ENCODE data around the gene CUBN. TPM values are rescaled to one million over a fixed set of nuclear protein-coding genes. Genes with fewer than 3 reads are reported as not detected.
"Not testable (repeated sequence)": the region's sequence is repeated elsewhere in the genome, so short reads cannot be mapped to it uniquely, and the experiment has no call there.

Gene CUBN
- total RNA-seq, 2 experiments from 2014 or later: 0.25 to 0.43 TPM

DNA sequence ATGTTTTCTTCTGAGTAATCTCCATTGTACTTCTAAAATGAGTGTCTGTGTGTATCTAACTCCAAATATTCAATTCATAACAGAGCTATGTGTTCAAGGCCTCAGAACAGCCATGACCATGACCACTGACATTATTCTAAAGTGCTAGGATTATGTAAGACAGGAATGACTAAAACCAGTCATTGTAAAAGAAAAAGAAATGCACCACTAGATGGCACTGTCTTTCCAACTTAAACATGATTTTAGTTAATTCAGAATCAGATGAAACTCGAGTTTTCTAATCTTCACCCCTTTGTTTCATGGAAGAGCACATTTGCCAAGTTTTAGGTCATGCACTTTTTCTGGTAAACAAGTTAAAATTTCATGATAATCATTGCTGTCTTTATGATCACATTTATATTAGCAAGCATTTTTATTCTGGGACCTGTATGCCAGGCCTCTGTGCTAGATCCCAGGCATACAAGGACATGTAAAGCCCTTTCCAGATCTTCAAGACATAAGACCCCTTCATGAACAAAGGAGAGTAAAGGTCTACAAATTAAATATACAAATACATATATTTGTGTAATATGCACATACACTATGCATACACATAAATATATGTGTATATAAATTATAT lies 286.2 kb downstream of the CUBN start:
- Mint-ChIP-seq H3K36me3 (ENCODE audit: low read depth) (no peaks in the 10 kb centered on the region), H3K9me3 (ENCODE audit: low read depth) (no peaks in the 10 kb centered on the region), H3K27me3 (no peaks in the 10 kb centered on the region), H3K4me3 (no peak overlapping the region), H3K27ac (no peak overlapping the region), H3K4me1 (peaks cover 6% of the 10 kb centered on the region)
- DNase-seq: no peak
- ATAC-seq: peak; percentile 78
- intact Hi-C loops (cut with DNase I, micrococcal nuclease): loop anchor here (1.0 to 5.0 kb wide), 7 partner anchors 15 to 589 kb away; no protein-coding TSS in a partner anchor
- ChIA-PET CTCF (interaction anchor here (0.5 to 2.3 kb wide), 11 partner anchors 14 to 434 kb away, joined by 3 to 16 read pairs (median 3); no protein-coding TSS in a partner anchor), POLR2A (interaction anchor here (0.7 kb wide), 1 partner anchor 399 kb away, joined by 4 read pairs; no protein-coding TSS in a partner anchor)

DNA sequence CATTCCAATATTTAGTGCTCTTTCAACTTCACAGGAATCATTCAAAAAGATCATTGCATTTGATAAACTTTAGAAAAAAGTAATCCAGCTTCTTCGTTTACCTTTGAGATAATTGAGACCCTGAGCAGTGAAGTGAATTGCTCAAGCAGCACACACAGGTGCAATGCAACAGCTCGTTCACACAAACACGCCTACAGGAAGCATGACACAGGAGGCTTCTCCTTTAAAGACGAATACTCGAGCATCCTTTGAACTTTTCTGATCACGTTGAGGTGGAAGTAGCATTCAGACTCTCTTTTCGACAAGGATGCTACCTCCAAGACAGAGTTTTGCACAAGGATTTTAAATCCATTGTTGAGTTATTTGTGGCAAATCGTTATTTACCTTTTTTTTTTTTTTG lies 294.4 kb downstream of the CUBN start:
- no peaks in the 10 kb centered on the region for H3K27me3 Mint-ChIP-seq
- no peaks in the 10 kb centered on the region for H3K9me3 Mint-ChIP-seq (ENCODE audit: low read depth)
- H3K27ac Mint-ChIP-seq: no peak overlapping the region
- intact Hi-C loops (cut with DNase I, micrococcal nuclease): no loop called here
- ChIA-PET POLR2A (interaction anchor here (0.6 to 0.7 kb wide), 2 partner anchors 70 to 997 kb away, joined by 4 to 14 read pairs; no protein-coding TSS in a partner anchor), CTCF (interaction anchor here (0.8 to 2.5 kb wide), 4 partner anchors 9 to 422 kb away, joined by 3 to 8 read pairs (median 5); no protein-coding TSS in a partner anchor)
- H3K36me3 Mint-ChIP-seq (ENCODE audit: low read depth): no peaks in the 10 kb centered on the region
- H3K4me1 Mint-ChIP-seq: peaks cover 5% of the 10 kb centered on the region
- peak; percentile 57 for DNase-seq
- peak overlapping the region; percentile 34 for H3K4me3 Mint-ChIP-seq
- peak; percentile 90 for ATAC-seq

DNA sequence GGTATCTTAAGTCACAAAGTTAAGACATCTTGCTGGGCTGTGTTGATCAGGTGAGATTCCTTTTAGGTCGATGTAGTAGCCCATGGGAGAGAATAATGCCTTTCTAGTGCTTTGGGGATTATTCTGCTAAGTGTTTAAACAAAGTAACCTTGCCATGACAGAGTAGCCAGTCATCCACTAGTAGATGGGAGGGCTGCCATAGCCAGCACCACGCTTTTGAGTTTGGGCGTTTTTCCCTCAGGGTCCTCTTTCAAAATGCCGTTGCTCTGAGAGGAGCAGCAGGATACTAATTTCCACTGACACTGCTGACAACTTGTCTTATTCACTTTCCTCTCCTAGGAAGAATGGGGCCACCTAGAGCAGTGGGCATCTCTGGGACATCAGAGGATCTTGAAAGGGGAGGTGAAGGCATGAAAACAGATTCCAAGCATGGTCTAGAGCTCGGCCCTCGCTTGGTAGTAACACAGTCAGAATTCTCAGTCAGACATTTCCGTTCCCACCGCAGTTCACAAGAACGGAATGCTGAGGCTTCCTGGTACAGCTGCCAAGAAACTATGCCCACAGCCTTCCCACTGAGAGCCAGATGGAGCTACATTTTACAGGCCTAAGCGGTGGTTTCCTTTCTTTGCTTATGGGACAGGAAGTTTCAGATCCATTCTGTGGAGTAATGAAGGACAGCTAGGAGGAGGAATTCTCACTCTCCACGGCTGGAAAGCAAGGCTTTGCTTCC lies 297.1 kb downstream of the CUBN start:
- no peaks in the 10 kb centered on the region for H3K27me3 Mint-ChIP-seq
- H3K4me3 Mint-ChIP-seq: no peak overlapping the region
- no peaks in the 10 kb centered on the region for H3K9me3 Mint-ChIP-seq (ENCODE audit: low read depth)
- intact Hi-C loops (cut with DNase I, micrococcal nuclease): no loop called here
- H3K4me1 Mint-ChIP-seq: peaks cover 7% of the 10 kb centered on the region
- DNase-seq: no peak
- ChIA-PET CTCF (interaction anchor here (0.6 to 1.1 kb wide), 2 partner anchors 15 to 40 kb away, joined by 3 to 4 read pairs; no protein-coding TSS in a partner anchor), POLR2A (no interaction called here)
- H3K27ac Mint-ChIP-seq: no peak overlapping the region
- H3K36me3 Mint-ChIP-seq (ENCODE audit: low read depth): no peaks in the 10 kb centered on the region
- no peak for ATAC-seq

DNA sequence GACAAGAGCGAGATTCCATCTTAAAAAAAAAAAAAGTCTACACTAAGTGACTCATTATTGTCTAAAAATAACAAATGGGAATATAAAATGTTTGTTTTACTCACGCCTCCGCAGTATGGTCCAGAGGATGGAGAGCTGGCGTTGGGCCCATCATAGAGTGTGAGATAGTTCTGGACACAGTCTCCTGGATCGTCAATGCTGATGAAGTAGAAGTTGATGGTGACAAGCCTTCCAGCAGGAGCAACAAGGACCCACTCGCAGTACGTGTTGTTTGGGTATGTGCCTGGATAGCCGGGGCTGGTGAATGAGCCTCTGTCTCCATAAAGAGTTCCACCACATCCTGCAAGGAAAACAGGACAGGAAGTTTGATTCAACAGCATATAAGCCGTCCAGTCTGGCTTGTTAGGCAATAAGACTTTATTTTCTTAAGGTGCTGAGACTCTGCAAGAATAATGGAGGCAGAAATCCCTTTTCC lies 300.9 kb downstream of the CUBN start:
- Mint-ChIP-seq H3K27me3 (no peaks in the 10 kb centered on the region), H3K4me3 (no peak overlapping the region), H3K27ac (no peak overlapping the region), H3K36me3 (ENCODE audit: low read depth) (peaks cover 3% of the 10 kb centered on the region), H3K4me1 (peaks cover 2% of the 10 kb centered on the region), H3K9me3 (ENCODE audit: low read depth) (no peaks in the 10 kb centered on the region)
- no peak for DNase-seq
- intact Hi-C loops (cut with DNase I, micrococcal nuclease): loop anchor here (1.0 to 10.0 kb wide), 6 partner anchors 15 to 914 kb away; partner anchors contain the start of gene HACD1 (in 1 of the 2)
- ATAC-seq: no peak
- ChIA-PET CTCF (interaction anchor here (0.6 to 1.0 kb wide), 7 partner anchors 24 to 1698 kb away, joined by 3 to 7 read pairs (median 4); no protein-coding TSS in a partner anchor), POLR2A (no interaction called here)

DNA sequence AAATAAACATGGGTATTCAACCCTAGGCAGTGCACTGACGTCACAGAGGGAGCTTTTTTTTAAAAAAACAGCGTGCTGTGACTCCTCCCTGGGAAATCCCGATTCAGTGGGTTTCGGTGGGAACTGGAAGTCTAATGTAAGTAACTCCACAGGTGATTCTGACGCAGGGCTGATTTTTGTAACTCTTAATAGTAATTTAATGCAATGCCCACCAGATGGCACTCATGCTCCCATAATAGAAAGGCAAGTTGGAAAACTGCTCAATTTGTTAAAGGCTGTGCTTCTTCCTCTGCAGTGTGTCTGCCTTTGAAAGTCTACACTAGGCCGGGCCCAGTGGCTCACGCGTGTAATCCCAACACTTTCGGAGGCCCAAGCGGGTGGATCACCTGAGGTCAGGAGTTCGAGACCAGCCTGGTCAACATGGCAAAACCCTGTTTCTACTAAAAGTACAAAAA lies 301.5 kb downstream of the CUBN start:
- Mint-ChIP-seq H3K36me3 (ENCODE audit: low read depth) (peaks cover 6% of the 10 kb centered on the region), H3K27ac (no peak overlapping the region), H3K4me3 (no peak overlapping the region), H3K9me3 (ENCODE audit: low read depth) (no peaks in the 10 kb centered on the region), H3K4me1 (peaks cover 2% of the 10 kb centered on the region), H3K27me3 (no peaks in the 10 kb centered on the region)
- DNase-seq: peak; percentile 77
- CTCF ChIA-PET: interaction anchor here (0.6 to 1.5 kb wide), 12 partner anchors 10 to 1697 kb away, joined by 3 to 8 read pairs (median 4); partner anchors contain the start of gene RSU1
- ATAC-seq: peak; percentile 95
- POLR2A ChIA-PET: no interaction called here
- intact Hi-C loops (cut with DNase I, micrococcal nuclease): loop anchor here (1.0 to 10.0 kb wide), 6 partner anchors 15 to 915 kb away; partner anchors contain the start of gene HACD1 (in 1 of the 2)

DNA sequence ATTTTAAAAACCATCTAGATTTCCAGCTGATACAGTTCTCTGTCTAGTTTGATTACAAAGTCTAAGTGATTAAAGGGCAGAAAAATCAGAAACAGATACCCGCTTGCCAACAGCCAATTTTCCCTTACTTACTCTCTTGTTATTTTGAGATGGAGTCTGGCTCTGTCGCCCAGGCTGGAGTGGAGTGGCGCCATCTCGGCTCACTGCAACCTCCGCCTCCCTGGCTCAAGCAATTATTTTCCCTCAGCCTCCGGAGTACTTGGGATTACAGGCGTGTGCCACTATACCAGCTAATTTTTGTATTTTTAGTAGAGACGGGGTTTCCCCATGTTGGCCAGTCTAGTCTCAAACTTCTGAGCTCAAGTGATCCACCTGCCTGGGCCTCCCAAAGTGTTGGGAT lies 302.1 kb downstream of the CUBN start:
- intact Hi-C loops (cut with DNase I, micrococcal nuclease): loop anchor here (5.0 to 10.0 kb wide), 2 partner anchors 600 to 787 kb away; partner anchors contain the start of gene HACD1 (in 1 of the 2)
- H3K27ac Mint-ChIP-seq; POLR2A ChIA-PET; H3K4me3 Mint-ChIP-seq; H3K27me3 Mint-ChIP-seq; DNase-seq; H3K9me3 Mint-ChIP-seq (ENCODE audit: low read depth); H3K36me3 Mint-ChIP-seq (ENCODE audit: low read depth); ATAC-seq; H3K4me1 Mint-ChIP-seq: not testable (repeated sequence)
- CTCF ChIA-PET: interaction anchor here (0.7 to 1.5 kb wide), 5 partner anchors 10 to 1310 kb away, joined by 3 to 8 read pairs (median 5); partner anchors contain the start of gene RSU1

DNA sequence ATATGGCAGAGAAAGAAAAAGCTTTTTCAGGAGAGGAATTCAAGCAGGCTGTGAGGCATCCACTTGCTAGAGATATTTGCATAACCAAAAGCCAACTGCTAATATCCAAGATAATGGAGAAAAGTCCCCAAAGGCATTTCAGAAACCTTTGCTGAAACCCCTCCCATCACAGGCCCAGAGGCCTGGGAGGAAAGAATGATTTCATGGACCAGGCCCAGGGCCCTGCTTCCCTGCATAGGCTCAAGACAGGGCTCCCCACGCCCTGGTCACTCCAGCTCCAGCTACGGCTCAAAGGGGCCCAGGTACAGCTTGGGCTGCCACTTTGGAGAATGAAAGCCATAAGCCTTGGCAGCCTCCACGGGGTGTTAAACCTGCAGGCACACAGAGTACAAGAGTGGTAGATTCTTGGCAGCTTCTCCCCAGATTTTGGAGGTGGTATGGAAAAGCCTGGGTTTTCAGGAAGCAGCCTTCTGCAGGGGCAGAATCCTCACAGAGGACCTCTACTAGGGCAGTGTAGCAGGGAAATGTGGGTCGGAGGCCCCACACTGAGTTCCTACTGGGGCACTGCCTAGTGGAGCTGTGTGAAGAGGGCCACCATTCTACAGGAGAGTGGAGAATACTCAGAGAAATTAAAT lies 306.8 kb downstream of the CUBN start:
- CTCF ChIA-PET: interaction anchor here (1.1 to 1.8 kb wide), 2 partner anchors 13 to 15 kb away, joined by 3 to 5 read pairs; no protein-coding TSS in a partner anchor
- no peak for DNase-seq
- Mint-ChIP-seq H3K27ac (no peak overlapping the region), H3K4me3 (no peak overlapping the region), H3K36me3 (ENCODE audit: low read depth) (peaks cover 13% of the 10 kb centered on the region), H3K27me3 (no peaks in the 10 kb centered on the region), H3K4me1 (peaks cover 8% of the 10 kb centered on the region), H3K9me3 (ENCODE audit: low read depth) (peaks cover 10% of the 10 kb centered on the region)
- intact Hi-C loops (cut with DNase I, micrococcal nuclease): loop anchor here in 1 of 2 experiments (10.0 kb wide), 1 partner anchor 792 kb away; the partner anchor contains the start of gene HACD1
- no peak for ATAC-seq
- POLR2A ChIA-PET: no interaction called here

DNA sequence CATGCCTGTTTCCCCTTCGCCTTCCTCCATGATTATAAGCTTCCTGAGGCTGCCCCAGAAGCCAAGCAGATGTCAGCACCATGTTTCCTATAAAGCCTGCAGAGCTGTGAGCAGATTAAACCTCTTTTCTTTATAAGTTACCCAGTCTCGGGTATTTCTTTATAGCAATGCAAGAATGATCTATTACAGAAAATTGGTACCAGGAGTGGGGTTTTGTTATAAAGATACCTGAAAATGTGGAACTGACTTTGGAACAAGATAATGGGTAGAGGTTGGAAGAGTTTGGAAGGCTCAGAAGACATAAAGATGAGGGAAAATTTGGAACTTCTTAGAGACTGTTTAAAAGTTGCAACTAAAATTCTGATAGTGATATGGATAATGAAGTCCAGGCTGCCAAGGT lies 307.6 kb downstream of the CUBN start:
- no peak overlapping the region for H3K27ac Mint-ChIP-seq
- no peak overlapping the region for H3K4me3 Mint-ChIP-seq
- H3K27me3 Mint-ChIP-seq: no peaks in the 10 kb centered on the region
- intact Hi-C loops (cut with DNase I, micrococcal nuclease): loop anchor here in 1 of 2 experiments (10.0 kb wide), 1 partner anchor 793 kb away; the partner anchor contains the start of gene HACD1
- ChIA-PET CTCF (interaction anchor here (0.6 to 1.5 kb wide), 5 partner anchors 11 to 1773 kb away, joined by 3 to 4 read pairs (median 3); no protein-coding TSS in a partner anchor), POLR2A (no interaction called here)
- peaks cover 13% of the 10 kb centered on the region for H3K36me3 Mint-ChIP-seq (ENCODE audit: low read depth)
- no peak for DNase-seq
- peaks cover 6% of the 10 kb centered on the region for H3K4me1 Mint-ChIP-seq
- no peak for ATAC-seq
- peaks cover 10% of the 10 kb centered on the region for H3K9me3 Mint-ChIP-seq (ENCODE audit: low read depth)

DNA sequence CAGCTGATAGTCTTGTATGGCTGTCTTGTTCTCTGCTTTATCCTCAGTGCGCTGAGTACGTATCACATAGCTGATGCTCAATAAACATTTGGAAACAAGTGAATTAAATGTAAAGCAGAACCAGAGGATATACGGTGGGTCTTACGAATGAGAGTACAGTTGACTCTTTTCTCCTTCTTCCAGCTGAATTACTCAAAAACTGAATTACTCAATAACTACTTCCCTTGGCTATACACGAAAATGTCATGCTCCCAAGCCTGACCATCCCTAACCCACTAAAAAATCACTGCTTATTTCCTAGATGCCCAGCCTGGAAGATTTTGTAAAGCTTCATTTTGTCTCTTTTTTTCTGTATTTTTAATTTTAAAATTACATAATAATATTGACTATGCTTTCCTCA lies 309.2 kb downstream of the CUBN start:
- ChIA-PET POLR2A (no interaction called here), CTCF (interaction anchor here (1.5 kb wide), 1 partner anchor 436 kb away, joined by 4 read pairs; no protein-coding TSS in a partner anchor)
- H3K27me3 Mint-ChIP-seq: no peaks in the 10 kb centered on the region
- H3K27ac Mint-ChIP-seq: no peak overlapping the region
- no peak for ATAC-seq
- no peak overlapping the region for H3K4me3 Mint-ChIP-seq
- H3K36me3 Mint-ChIP-seq (ENCODE audit: low read depth): peaks cover 17% of the 10 kb centered on the region
- intact Hi-C loops (cut with DNase I, micrococcal nuclease): loop anchor here in 1 of 2 experiments (10.0 kb wide), 1 partner anchor 794 kb away; the partner anchor contains the start of gene HACD1
- H3K4me1 Mint-ChIP-seq: peaks cover 16% of the 10 kb centered on the region
- no peak for DNase-seq
- H3K9me3 Mint-ChIP-seq (ENCODE audit: low read depth): peaks cover 10% of the 10 kb centered on the region

DNA sequence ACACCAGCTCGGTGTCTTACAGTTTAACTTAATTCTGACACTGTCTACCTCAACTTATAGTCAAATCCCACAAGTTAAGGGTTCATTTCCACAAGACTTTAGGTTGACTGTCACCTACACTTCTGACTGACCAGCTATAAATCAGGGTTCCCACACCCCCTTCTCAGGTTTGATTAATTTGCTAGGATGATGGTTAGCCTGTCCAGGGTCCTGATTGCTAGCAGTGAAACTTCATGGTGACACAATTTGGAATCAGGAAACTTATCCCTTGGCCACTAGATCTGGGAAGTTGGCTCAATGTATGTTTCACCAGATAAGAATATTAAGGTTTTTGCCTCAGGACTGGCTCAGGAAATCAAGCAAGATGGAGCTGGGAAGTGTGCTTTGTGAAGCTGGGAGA lies 309.6 kb downstream of the CUBN start:
- DNase-seq (no peak), ATAC-seq (no peak)
- Mint-ChIP-seq H3K4me3 (no peak overlapping the region), H3K4me1 (peaks cover 20% of the 10 kb centered on the region), H3K9me3 (ENCODE audit: low read depth) (peaks cover 10% of the 10 kb centered on the region), H3K36me3 (ENCODE audit: low read depth) (peaks cover 18% of the 10 kb centered on the region), H3K27me3 (no peaks in the 10 kb centered on the region), H3K27ac (no peak overlapping the region)
- POLR2A ChIA-PET: interaction anchor here (0.5 kb wide), 1 partner anchor 683 kb away, joined by 3 read pairs; no protein-coding TSS in a partner anchor
- CTCF ChIA-PET: no interaction called here
- intact Hi-C loops (cut with DNase I, micrococcal nuclease): loop anchor here in 1 of 2 experiments (10.0 kb wide), 1 partner anchor 795 kb away; the partner anchor contains the start of gene HACD1
